GM21423 (cell line): ENCODE data around the gene RIN3.

Experiments used
- ATAC-seq: cut with Tn5 transposase; IDR thresholded peaks from one replicate; pipeline ENCODE4 v1.9.1; 2021; ENCODE audit warnings: mild to moderate bottlenecking, moderate library complexity; ENCODE audit not compliant: unreplicated experiment

The RIN3 gene

DNA sequence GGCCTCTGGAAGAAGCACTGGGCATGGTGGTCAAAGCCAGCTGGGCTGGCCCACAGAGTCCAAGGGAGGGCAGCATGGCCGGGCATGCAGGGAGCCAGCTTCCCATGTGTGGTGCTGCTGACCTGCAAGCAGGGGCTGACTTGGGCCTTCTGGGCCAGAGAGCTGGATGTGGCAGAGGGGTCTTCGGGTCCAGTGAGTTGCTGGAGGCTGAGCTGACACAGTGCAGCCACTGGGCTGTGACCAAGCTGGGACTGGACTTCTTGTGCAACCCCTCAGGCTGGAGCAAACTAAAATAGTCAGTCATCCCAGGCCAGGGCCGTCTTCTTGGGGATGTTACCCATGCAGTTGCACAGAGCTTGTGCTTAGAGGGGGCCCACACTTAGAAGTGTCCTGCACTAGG is 7.3 kb upstream of the RIN3 start:
- no peak for ATAC-seq

DNA sequence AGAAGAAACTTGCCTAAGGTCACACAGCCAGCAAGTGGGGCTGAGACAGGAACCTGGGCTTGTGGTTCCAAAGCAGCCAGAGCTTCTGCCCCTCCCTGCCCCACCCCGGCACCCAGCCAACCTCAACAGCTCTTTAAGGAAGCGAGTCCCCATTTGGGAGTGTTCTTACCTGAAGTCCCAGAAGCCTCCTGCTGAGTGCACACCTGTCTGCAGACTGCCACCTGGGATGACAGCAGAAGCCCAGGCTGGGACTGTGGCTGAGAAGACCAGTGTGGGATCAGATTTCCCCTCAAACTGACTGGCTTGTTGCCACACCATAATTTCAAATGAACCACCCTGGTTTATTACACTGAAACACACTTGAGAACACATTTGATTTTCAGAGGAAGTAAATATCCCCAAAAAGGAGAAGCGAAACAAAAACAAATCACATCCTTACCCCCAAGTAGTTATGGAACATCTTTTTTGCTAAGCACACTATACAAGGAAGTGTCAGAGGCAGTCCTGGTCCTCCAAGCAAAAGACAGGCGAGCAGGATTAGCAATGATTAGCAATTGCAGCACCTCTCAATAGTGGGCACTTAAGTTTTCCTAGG is 6.3 kb upstream of the RIN3 start:
- ATAC-seq = peak; percentile 43

DNA sequence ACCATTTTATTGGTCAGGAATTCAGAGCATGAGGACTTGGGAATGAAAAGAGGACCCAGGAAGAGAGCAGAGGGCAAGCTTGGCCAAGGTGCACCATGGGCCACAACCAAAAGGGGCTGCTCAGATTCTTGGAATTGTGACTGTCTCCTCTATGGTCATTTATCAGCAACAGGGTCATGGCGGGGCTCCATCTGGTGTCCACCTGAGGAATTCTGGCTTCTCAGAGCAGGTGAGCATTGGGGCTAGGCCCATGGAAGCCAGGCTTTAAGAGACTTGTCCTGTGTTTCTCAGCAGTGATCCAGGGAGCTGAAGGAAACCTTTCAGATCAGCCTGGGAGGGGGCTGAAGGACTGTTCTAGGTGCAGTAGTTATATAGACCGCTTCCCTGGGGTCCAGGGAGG is 2.6 kb upstream of the RIN3 start:
- ATAC-seq = no peak

DNA sequence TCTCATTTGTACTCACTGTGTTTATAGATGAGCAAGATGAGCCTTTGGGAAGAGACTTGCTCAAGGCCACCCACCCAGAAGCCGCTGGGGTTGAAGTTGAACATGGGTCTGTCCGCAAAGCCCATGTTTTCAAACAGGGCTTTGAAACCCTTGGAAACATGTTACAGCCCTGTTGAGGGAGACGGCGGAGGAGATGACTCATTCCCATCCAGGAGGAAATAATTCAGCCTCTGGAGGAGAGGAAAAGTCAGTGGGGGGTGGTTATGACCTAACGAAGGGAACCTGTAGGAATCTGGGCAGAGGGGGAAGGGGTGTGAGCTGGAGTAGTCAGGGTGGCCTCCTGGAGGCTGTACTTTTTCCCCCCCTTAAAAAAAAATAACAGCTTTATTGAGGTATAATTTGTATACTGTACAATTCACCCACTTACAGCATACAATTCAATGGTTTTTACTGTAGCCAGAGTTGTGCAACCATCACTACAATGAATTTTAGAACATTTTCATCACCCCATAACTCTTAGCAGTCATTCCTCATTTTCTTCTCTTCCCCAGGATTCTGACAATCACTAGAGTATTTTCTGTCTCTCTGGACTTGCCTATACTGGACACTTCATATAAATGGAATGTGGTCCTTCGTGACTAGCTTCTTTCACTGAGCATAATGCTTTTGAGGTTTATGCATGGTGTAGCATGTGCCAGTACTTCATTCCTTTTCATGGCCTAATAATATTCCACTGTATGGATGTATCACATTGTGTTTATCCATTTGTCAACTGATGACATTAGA is 1.9 kb upstream of the RIN3 start:
- ATAC-seq = no peak

DNA sequence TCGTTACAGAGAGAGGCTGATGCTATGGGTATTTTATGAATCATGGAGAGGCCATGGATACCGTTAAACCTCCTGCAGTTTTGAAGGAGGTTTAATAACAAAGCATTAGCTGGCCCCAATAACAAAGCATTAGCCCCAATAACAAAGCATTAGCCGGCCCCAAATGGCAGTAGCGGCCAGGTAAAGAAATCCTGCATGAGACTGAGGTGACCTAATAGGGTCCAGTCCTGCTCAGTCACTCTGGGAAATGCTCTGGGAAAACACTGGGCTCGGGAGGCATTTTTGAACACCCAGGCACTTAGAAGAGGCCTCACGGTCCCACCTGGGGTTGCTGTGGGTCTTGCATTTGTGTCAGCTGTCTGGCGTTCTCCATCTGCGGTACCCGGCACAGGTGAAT is 776 bp upstream of the RIN3 start:
- no peak for ATAC-seq

DNA sequence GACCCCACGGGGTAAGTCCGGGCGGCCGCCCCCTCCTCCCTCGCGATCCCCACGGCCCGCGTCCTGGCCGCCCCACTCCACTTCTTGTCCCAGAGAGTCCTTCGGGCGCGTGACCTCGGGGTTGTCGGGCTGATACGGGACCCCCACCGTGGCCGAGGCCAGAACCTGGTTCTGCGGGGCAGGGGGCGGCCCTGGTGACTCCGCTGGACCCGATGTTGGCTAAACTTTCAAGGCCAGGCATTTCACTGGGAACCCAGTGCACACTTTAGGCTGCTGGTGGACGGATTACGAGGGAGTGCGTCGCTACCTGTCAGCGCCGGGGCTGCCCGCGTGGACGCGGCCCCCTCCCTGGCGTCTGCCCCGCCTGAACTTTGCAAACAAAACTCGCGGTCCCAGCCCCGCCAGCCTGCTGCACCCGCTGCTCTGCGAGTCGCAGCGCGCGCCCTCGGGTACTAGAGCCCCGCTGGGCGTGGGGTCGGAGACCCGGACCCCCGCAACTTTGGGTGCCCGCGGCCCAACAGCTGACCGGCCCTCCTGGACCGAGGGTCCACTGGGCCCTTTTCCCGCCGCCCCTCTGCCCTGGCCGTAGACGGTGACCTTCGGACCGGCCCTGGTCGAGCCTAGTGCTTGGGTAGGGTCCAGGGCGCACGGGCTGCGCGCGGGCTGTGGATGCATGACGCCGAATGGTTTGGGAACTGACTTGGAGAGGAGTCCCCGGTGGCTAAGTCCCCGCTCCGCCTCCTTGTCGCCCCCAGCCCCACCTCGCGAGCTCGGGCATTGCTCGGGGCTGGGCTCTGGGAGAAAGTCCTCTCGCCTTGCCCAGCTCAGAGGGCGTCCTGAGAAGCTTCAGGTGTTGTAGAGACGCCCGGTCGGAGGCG is 624 bp downstream of the RIN3 start:
- peak; percentile 23 for ATAC-seq

DNA sequence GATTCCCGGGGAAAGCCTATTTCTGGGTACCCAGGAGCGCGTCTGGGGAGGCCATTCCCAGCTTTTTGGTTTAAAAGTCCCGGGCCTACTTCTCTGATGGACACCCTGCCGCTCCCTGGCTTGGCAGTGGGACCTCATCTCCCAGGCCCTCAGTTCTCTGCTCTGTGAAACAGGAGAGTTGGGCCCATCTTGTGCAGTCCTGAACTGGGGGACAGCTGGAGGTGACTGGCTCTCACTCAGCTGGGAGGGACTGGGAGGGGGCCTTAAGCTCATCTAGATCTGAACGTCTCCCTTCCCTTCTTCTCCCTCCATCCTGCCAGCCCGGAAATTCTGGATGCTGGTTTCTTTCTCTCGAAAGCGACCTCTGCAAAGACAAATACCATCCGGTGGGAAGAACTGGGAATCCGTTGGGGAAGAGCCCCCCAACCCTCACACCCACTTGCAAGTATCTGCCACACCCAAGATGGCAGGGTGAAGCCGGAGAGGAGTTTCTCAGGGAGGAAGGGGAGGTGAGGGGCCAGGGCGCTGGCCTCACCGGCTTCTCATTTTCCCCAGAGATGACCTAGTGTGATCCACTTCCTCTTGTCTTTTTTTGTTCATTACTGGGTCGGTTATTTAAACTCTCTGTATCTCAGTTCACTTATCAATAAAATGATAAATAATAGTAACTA is 1.4 kb downstream of the RIN3 start:
- ATAC-seq = no peak

DNA sequence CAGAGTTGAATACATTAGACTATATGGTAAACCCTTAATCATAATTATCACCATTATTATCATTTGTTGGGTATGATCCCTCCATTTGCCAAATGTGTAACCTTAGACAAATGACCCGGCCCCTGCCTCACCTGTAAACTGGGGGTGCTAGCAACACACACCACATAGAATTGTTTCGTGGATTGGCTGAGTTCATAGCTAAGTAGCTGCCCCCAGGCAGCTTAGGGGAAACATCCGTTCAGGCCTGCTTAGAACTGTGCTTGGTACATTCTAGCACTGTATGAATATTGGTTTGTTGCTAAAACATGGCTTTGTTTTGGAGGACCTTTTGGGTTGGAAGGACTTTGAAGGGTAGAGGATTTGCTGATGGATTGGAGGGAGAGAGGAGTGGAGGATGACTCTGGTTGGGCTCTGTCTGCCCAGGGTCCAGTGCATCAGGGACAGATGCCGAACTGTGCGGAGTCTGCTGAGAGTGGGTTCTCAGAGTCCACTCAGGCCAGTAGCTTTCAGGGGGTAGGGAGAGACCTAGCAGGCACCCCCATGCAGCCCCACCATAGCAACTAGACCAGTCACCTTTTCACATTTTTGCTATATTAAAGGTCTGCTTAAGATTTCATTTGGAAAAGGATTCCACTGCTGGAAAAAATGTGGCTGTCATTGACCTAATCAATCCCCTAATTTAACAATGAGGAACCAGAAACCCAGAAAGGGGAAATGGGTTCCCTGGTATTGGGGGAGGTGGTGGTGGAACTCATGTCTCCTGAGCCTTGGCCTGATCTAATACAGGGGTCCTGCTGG is 2.2 kb downstream of the RIN3 start:
- ATAC-seq = no peak

DNA sequence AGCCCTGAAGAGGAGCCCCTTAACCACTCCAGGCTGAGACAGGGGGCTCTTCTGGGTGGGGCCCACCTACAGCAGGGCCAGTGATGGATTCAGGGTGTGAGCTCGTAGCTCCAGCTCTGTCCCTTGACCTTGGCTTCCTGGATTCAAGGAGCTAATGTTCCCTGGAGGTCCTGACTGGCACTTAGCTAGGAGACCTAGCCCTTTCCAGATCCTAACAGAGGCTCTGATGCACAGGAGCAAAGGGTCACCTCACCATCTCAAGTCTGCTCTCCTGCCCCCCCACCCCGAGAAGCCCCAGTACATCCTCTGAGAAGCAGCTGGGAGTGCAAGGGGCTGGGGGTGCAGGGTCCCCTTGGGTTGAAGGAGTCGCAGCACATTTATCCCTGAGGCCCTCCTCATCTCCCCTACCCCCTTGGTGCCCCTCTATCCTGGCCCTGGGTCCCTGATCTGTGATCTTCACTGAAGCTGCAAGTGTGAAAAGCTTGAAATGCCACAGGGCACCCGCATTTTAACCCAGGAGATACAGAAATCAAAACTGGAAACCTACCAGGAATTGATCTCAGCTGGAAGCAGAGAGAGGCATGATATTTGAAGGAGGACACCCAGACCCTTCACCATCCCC is 2.9 kb downstream of the RIN3 start:
- ATAC-seq = no peak

DNA sequence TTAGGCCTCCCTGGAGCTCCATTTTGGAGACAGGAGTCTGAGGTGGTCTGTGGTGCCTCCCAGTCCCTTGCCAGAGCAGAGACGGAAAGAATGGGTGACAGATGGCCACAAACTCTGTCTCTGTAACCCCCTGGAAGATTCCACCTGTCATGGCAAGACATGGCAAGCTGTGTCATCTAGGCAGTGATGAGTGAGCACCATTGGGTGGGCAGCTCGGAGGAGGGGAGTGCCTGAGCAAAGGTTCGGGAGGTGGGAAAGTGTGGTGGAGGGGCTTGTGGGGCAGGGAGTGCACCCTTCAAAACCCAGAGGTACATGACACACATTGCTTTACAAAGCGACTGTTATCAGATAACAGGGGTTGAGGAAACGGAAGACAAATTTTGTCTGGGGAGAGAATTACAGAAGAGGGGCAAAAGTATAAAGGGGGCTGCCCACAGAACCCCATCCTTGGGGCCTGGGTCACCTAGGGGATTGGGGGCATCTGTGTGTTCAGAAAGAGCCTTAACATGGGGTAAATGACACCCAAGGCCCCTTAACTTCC is 3.5 kb downstream of the RIN3 start:
- ATAC-seq = no peak

DNA sequence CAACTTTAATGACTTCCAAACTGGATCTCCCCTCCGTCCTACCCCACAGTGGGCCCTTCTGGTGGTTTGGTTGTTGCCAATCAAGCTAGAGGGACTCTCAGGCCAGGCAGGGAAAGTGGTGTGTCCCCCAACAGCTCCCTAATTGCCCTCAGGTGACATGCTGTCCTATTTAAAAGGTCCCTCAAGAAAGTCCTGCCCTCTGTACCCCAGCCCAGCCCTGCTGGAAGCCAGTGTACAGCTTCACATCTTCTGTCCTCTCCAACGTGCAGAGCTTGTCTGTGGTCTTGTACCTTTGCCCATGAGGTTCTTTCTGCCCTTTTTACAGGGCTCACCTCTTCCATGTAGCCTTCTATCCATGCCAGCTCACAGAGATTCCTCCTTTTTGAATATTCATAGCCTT is 4.2 kb downstream of the RIN3 start:
- ATAC-seq = no peak

DNA sequence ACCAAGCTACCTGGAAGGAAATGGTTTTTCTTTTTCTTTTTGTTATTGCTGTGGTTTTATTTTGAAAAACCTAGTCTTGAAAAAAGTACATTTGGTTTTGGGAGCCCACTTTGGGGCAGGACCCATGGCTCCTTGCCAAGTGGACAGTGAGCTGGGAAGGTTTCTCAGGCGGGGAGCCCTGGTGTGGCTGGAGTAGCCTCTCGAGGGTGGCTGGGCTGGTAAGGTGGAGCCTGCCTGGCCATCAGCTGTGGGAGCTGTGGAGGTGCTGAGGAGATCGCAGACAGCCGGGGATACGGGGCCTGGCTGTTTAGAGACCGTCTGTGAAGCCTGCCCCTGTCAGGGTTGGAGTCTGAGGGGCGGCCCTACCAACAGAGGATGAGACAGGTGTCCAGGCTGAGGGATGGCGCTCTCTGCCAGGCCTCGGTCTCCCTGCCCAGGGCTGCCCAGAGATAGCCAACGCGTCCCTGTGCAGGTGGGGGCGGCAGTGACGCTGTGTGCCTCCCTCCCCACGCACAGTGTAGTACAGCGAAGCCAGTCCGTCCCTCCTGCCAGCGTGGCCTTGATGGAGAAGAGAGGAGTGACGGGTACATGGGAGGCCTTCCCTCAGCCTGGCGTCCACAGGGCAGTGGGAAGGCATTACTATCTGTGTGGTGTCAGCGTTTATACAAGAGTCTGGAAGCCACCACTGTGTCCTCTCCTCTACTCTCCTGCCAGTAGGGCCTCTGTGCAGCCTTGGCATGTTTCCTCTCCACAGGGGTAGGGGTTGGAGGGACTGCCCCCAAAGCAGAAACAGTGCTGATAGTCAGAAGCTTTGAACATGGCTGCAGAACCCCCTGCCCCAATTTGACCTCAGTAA is 5.9 kb downstream of the RIN3 start:
- no peak for ATAC-seq

DNA sequence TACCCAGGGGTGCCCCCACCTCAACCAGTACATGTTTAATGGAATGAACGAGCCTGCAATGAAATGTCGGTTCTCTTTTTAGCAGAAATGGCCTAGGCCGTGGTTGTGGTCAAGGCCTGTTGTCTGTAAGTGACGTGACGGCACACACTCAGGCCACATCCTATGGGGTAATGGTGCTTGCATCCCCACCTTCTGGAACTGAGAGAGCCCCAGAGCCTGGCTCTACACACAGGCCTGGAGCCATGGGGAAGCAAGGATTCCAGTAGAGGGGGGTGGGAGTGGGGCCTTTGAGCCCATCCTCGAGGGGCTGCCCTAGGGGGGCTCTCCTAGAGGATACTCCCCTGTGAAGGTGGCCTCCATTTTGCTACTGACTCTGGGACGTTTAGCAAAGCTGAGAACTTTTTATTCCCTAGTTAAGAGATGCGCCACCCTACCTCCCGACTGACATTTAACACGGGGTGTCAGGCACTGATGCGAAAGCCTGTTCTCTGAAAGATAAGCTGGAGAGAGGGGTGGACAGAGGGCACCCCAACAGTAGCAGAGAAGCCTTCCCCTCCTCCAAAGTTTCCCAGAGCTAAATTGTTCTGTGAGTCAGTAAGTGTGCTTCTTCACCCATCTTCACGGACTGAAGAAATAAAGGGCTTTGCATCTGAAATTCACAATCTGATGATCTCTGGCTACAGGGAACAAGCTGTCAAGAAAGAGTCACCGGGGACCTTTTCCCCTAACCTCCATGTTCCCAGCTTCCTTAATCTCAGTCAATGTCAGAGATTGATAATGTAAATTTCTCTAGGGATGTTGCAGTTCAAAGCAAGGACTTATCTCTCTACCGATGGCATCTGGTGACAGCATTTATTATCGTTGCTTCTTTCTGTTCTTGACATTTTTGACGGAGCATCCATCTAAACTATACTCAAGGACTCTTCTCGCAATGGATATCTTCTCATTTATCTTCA is 6.8 kb downstream of the RIN3 start:
- peak; percentile 65 for ATAC-seq

DNA sequence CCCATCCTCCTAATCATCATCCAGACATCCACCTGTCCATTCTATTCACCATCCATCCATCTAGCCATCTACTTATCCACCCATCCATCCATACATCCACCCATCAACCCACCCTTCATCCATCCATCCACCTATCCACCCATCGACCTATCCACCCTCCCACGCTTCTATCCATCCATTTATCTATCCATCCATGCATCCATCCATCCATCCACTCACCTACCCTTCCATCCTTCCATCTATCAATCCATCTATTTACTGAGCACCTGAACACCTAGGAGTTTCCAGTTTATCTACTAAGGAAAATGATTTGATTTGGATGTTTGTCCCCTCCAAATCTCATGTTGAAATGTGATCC is 7.5 kb downstream of the RIN3 start:
- ATAC-seq = no peak

DNA sequence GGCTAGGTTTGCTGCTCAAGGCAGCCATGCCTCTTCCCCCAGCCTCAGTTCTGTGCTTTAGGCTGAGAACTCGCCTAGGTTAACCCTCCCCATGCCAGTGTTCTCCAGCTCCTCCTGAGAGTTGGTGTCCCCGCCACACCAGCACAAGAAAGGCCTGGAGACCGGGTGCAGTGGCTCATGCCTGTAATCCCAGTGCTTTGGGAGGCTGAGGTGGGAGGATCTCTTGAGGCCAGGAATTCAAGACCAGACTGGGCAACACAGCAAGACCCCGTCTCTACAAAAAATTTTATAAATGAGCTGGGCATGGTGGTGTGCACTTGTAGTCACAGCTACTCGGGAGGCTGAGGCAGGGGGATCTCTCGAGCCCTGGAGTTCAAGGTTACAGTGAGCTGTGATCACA is 10.2 kb downstream of the RIN3 start:
- ATAC-seq = no peak

DNA sequence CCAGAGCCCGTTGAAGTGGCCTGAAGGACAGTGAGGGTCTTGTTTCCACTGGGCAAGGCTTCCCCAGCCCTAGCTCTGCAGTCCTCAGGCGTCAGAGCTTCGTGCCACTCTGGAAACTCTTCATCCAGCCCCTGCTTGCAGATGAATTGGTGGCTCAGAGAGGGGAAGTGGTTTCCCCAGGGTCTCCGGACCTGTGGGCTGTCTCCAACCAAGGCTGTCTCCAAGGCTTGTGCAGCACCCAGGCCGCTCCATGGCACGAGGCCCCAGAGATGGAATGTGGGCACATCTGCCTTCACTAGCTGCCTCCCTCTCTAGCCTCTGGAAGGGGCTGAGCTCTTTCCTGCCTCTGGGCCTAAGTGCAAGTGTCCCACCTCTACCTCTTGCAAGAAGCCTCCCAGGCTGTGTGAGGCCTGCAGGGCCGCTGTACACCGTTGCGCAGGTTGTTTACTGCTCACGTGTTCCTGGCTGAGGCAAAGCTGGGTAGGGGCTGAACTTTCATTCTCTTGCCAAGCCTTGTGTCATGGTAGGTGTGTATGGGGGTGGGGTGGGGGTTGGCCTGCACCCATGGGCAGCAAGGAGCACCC is 11.1 kb downstream of the RIN3 start:
- no peak for ATAC-seq

DNA sequence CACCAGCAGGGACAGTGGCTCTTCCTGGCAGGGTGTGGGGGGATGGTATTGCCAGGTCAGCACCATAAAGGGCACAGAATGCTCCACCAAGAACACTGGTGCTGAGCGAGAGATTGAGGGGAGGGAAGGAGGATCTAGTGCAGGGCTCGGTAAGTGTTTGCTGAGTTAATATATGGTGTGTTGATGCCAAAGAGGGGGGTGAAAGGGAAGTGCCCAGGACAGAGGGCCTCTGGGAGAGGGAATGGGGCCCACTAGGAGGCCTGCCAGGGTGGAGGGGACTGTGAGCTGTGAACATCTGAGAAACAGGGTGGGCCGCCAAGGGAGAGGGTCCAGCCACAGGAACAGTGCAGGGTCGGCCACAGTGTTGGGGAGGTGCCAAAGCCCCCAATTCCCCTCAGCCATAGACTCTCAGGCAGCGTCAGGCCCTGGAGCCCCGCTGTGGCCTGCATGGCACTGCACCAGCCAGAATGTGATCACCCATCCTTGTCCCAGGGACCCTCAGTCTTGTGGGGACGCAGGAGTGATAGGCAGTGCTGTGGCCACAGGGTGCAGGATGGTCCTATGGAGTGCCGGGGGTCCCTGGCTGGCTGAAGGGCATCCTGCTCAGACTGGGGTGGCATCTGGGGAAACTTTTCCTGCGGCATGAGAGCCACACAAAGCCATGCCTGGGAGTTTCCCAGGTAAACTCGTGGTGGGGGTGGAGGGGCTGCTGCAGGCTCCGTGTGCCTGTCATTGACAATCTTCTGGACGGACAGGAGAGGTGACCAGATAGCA is 11.9 kb downstream of the RIN3 start:
- ATAC-seq = no peak
